HL-60 (cell line): ENCODE data around the gene CDCA5.

ENCODE experiments used
- DNase-seq, 2 experiments: peaks; one replicate each; pipeline ENCODE4 v3.0.0-alpha.2; 2010 to 2020; ENCODE audit warnings: low read depth in 1 of 2, low spot score in 1 of 2
- H3K27ac ChIP-seq: fragments of 250-450 bp; sonication (Bioruptor Pico); replicated peaks from 2 replicates; pipeline ENCODE4 v1.5.1; 2020; ENCODE audit warnings: mild to moderate bottlenecking, moderate library complexity
- H3K27me3 ChIP-seq: fragments of 250-450 bp; sonication (Bioruptor Pico); 2 replicates; pipeline ENCODE4 v1.5.1; 2021; ENCODE audit warnings: mild to moderate bottlenecking, moderate library complexity; ENCODE audit not compliant: insufficient read depth, poor library complexity, severe bottlenecking
- H3K4me3 ChIP-seq: replicated peaks from 2 replicates; pipeline ENCODE4 v1.5.1; 2011; ENCODE audit warnings: mild to moderate bottlenecking, control low read depth, low read length; ENCODE audit not compliant: insufficient read depth
- CTCF ChIP-seq: IDR thresholded peaks from one replicate; pipeline ENCODE4 v1.5.1; 2011; ENCODE audit warnings: low read length, control low read depth, inconsistent platforms; ENCODE audit not compliant: insufficient read depth
- GABPA ChIP-seq: IDR thresholded peaks from 2 replicates; pipeline ENCODE4 v1.6.1; 2012; ENCODE audit warnings: low read depth
- POLR2AphosphoS5 ChIP-seq: IDR thresholded peaks from 2 replicates; pipeline ENCODE4 v1.6.1; 2012; ENCODE audit warnings: low read depth
- SPI1 ChIP-seq: IDR thresholded peaks from 2 replicates; pipeline ENCODE4 v1.6.1; 2012; ENCODE audit warnings: low read depth, mild to moderate bottlenecking, borderline replicate concordance
- TF ChIP-seq, protein P1 (sequence below): IDR thresholded peaks from 2 replicates; pipeline ENCODE4 v1.6.1; 2012; ENCODE audit warnings: low read depth; ENCODE audit not compliant: insufficient replicate concordance

Gene CDCA5

DNA sequence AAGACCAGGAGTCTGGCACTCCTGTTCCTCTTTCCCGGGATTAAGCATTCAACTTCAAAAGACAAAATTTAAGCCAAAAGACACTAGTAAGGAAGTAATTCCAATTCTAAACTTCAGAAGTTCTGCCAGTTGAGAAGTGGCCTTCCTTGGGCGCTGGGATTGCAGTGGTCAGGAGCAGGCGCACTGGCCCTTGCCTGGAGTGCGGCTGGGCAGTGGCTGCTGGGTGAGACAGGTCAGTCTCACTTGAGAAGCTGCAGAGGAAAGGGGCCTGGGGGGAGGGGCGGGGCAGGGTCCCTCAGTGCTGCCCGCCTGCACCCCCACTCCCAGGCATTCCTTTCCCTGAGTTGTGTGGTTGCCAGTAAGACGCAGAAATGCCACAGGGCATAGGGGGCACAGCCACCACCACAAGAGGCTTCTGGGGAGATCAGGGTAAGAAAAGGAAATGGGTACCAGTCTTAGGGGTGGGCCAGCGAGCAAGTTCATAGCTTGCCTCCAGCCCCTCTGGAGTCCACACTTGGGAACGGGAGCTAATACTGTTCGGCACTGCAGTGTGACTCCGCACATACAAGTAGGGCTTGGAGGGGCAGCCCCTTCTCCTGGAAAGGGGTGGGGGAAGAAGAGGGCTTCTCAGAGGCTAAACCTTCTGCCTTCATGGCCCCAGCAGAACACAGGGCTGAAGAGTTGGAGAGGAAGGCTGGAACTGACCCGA lies 43.8 kb upstream of the CDCA5 start:
- no peak overlapping the region for H3K27ac ChIP-seq
- TF ChIP-seq, protein P1, sequence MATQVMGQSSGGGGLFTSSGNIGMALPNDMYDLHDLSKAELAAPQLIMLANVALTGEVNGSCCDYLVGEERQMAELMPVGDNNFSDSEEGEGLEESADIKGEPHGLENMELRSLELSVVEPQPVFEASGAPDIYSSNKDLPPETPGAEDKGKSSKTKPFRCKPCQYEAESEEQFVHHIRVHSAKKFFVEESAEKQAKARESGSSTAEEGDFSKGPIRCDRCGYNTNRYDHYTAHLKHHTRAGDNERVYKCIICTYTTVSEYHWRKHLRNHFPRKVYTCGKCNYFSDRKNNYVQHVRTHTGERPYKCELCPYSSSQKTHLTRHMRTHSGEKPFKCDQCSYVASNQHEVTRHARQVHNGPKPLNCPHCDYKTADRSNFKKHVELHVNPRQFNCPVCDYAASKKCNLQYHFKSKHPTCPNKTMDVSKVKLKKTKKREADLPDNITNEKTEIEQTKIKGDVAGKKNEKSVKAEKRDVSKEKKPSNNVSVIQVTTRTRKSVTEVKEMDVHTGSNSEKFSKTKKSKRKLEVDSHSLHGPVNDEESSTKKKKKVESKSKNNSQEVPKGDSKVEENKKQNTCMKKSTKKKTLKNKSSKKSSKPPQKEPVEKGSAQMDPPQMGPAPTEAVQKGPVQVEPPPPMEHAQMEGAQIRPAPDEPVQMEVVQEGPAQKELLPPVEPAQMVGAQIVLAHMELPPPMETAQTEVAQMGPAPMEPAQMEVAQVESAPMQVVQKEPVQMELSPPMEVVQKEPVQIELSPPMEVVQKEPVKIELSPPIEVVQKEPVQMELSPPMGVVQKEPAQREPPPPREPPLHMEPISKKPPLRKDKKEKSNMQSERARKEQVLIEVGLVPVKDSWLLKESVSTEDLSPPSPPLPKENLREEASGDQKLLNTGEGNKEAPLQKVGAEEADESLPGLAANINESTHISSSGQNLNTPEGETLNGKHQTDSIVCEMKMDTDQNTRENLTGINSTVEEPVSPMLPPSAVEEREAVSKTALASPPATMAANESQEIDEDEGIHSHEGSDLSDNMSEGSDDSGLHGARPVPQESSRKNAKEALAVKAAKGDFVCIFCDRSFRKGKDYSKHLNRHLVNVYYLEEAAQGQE: no peak
- TF ChIP-seq GABPA (no peak), CTCF (no peak), POLR2AphosphoS5 (no peak; the same call in 1 of the 2 replicates), SPI1 (no peak)
- no peaks in the 10 kb centered on the region for H3K27me3 ChIP-seq
- DNase-seq: no peak
- no peak overlapping the region for H3K4me3 ChIP-seq

GRCh38 chr11:65126624-65127274 lies 42.9 kb upstream of the CDCA5 start:
- TF ChIP-seq, protein P1: no peak
- peak; percentile 73; the same call in 1 of the 2 replicates for TF ChIP-seq POLR2AphosphoS5
- no peak for TF ChIP-seq CTCF
- no peak for TF ChIP-seq SPI1
- TF ChIP-seq GABPA: no peak
- Histone ChIP-seq H3K27me3 (no peaks in the 10 kb centered on the region), H3K4me3 (no peak overlapping the region), H3K27ac (no peak overlapping the region)
- no peak for DNase-seq

GRCh38 chr11:65125197-65126056 lies 41.6 kb upstream of the CDCA5 start:
- Histone ChIP-seq H3K4me3 (no peak overlapping the region), H3K27me3 (no peaks in the 10 kb centered on the region), H3K27ac (no peak overlapping the region)
- TF ChIP-seq, protein P1: no peak
- TF ChIP-seq SPI1: no peak
- TF ChIP-seq GABPA: no peak
- no peak for TF ChIP-seq POLR2AphosphoS5
- TF ChIP-seq CTCF: no peak
- DNase-seq: no peak
